T-helper 22 cell (primary cell): ENCODE data around the gene GHITM.
"Not testable (repeated sequence)": the region's sequence is repeated elsewhere in the genome, so short reads cannot be mapped to it uniquely, and the experiment has no call there.

Source experiments
- DNase-seq: peaks from one replicate; pipeline ENCODE4 v3.0.0-alpha.2; 2020; ENCODE audit warnings: low read depth

The GHITM gene

DNA sequence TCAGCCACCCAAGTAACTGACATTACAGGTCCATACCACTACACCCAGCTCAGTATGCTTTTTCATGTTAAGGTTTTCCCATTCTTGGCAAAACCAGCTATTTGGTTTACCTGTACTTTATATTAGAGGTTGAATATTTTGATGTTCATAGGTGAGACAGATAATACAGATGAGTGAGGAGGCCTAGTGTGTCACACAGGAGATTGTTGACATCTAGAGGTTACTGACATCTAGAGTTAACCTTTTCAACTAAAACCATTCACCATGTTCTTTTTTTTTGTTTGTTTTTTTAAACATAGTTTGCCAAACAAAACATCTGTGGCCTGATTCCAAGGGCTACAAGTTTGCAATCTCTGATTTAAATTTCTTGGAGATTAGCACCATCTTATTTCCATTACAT is 8.0 kb downstream of the GHITM start:
- no peak for DNase-seq

DNA sequence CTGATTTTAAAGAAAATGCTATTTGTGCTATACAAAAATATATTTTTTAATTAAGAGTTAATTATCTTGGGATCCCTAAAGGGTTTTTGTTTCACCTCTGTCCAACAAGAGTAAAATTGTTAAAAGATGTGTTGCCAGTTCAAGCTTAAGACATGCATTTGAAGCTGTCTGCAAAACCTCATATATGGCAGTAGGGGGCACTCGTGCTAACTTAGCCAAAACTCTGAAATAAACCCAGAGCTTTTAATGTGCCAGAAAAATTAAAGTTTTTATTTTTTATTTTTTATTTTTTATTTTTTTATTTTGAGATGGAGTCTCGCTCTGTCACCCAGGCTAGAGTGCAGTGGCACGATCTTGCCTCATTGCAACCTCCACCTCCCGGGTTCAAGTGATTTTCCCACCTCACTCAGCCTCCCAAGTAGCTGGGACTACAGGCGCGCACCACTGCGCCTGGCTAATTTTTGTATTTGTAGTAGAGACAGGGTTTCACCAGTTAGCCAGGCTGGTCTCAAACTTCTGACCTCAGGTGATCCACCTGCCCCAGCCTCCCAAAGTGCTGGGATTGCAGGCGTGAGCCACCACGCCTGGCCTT is 8.8 kb downstream of the GHITM start:
- not testable (repeated sequence) for DNase-seq

DNA sequence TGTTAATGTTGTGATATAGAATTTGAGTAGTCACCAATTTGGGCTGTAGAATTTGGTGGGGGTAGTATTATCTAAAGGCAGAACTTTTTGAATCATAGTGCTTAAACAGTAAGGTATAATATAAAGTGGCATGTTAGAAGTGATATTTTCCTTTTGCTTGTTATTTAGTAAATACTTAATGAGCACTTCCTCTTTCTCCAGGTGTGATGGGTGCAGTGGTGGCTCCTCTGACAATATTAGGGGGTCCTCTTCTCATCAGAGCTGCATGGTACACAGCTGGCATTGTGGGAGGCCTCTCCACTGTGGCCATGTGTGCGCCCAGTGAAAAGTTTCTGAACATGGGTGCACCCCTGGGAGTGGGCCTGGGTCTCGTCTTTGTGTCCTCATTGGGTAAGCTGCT is 10.5 kb downstream of the GHITM start:
- DNase-seq = no peak

DNA sequence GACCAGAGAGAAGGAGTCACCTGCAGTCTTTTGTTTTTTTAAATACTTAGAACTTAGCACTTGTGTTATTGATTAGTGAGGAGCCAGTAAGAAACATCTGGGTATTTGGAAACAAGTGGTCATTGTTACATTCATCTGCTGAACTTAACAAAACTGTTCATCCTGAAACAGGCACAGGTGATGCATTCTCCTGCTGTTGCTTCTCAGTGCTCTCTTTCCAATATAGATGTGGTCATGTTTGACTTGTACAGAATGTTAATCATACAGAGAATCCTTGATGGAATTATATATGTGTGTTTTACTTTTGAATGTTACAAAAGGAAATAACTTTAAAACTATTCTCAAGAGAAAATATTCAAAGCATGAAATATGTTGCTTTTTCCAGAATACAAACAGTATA is 13.5 kb downstream of the GHITM start:
- no peak for DNase-seq

DNA sequence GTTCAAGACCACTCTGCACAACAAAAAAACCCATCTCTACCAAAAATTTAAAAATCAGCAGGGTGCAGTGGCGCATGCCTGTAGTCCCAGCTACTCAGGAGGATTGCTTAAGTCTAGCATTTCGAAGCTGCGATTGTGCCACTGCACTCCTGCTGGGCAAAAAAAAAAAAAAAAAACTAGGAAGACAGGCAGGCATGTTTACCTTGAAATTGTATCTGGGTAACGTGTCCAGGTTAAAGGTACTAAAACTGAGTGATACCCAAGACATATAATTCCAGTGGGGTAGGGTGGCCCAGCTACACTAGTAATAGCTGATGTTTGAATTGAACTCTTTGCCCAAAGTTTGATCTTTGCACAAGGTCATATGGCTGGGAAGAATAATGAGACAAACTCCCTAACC is 16.2 kb downstream of the GHITM start:
- DNase-seq = no peak

DNA sequence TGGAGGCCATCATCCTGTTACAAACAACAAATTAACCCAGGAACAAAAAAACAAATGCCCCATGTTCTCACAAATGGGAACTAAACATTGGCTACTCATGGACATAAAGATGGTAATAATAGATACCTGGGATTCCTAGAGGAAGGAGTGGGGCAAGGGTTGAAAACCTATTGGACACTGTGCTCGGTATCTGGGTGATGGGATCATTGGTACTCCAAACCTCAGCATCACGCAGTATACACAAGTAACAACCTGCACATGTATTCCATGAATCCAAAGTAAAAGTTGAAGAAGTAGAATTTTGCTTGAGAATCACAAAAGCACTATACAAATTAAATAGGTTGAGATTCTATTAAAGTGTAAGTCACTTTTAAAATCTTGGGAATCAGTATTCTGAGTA is 16.7 kb downstream of the GHITM start:
- DNase-seq = no peak

DNA sequence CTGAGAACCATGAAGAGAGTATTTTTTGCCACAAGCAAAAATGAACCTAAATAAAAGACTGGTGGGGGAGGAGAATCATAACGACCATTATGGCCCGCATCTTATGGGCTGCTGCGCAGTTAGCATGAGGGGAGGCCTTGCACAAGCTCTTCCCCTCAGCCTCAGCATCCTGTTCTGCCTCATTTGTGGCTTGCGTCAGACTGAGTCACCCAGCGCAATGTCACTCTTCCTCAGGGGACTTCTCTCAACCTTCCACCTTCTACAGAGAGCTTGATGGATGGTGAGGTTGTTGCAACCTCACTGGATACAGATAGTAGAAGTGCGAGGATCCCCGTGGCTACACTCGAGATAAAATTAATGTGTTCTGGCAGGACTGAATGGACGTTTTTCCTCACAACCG is 17.5 kb downstream of the GHITM start:
- DNase-seq = no peak

DNA sequence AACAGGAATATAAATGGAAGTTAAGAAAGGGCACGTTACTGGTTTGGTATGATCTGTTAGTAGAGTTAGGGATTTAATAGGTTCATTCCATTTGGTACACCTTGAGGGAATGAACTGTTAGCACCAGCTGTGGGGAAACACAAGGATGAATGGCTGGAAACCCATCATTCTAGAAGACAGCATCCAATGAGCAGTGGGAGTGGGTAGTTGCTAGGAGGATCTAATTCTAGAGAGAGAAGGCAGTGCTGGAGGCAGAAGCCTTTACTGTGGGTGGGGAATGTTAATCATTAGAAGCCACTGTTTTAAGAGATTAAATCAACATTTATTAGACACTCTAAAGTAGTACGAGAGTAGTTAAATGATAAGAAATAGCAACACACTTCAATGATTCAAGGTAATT is 18.8 kb downstream of the GHITM start:
- no peak for DNase-seq

DNA sequence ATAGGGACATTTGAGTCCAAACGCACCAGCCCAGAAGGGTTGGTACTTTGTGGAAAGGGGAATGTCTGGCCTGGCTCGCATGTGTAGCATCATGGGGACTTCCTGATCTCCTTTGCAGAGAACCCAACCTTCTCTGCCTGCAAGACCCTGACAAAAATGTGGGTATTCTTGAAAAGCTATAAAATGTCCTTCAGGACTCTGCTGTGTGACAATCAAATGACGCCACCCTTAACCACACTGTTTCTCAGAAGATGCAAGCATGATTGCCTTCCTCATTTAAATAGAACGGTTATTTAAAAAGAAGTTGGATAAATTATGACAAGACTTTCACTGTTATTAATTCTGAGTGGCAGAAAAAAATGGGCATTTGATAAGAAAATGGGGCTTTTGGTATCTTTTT is 19.2 kb downstream of the GHITM start:
- no peak for DNase-seq

DNA sequence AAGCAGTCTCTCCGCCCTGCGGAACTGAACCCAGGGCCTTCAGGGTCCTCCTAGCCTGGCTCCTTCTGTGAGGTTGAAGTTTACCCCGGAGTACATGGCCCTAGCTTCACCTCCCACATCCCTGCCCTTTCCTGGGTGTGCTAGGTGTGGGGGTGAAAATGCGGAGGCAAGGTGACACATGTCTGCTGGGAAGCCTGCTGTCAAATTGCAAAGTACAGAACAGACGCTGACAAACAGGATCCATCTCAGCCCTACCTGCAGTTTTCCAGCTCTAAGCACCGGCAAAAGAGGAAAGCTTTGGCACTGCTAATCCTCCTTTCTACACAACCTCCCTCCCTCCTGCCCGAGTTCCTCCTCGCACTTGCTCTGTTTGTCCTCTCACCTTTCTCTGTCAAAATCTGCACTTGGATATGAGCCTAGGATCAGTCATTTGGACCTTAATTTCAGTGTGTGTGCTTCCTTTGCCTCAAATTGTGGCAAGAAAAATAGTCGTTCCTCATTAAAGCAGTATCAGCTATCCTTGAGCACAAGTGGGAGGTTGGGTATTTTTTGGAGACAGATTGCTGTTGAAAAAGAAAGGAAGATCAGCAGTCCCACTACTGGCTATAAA is 19.9 kb downstream of the GHITM start:
- no peak for DNase-seq

DNA sequence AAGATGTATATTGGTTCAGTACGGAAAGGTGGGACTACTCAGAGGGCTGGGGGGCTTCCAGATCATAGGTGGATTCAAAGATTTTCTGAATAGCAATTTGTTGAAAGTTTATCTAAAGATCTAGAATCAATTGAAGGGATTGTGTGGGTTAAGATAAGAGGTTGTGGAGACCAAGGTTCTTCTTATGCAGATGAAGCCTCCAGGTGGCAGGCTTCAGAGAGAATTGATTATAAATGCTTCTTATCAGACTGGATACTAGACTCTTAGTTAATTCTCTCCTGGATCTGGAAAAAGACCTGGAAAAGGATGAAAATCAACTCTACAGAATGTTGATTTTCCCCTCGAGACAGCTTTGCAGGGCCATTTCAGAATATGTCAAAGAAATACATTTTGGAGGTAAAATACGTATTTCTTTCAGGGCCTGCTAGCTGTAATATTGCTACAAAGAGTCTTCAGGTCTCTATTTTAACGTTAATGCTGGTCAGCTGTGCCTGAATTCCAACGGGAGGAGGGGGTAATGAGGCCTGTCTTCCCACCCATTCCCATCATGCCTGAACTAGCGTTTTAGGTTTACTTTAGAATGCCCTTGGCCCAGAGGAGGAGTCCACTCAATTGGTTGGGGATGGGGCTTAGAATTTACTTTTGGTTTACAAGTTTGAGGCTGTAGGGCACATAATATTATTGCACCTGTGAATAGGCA is 21.5 kb downstream of the GHITM start:
- no peak for DNase-seq

DNA sequence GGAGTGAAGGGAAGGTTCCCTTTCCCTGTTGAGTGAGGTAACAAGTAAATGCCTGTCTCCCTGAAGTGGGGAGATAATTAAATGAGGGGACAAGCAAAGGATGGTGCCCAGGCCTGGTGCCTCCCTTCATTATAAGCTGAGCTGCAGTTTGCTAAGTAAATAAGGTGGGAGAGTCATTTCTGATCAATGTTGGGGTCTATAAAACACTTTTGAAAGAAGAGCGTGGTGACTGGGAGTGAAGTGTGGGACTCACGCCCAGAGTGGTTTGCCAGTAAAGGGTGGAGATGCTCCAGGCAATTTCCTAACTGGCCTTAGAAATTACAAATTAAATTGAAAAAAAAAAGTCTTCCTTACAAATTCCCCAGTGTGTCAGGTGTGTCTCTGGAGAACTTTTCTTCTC is 24.7 kb downstream of the GHITM start:
- no peak for DNase-seq

DNA sequence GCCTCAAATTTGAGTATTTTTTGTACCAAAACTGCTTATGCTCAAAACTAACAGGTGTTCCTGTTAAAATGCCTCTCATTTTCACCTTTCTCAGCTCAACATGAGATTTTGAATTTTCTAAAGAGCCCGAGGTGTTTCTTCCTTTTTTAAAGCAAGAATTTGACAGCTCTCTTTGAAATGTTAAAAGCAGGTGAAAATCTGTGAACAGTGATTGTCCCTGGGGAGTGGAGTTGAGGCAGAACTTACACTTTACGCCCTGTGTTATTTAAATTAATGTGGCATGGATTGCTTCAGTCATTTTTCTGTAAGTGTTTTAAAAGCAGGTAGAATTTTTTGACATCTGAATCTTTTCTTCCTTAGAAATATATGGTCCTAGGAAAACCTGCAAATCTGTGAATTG is 25.1 kb downstream of the GHITM start:
- DNase-seq = no peak

DNA sequence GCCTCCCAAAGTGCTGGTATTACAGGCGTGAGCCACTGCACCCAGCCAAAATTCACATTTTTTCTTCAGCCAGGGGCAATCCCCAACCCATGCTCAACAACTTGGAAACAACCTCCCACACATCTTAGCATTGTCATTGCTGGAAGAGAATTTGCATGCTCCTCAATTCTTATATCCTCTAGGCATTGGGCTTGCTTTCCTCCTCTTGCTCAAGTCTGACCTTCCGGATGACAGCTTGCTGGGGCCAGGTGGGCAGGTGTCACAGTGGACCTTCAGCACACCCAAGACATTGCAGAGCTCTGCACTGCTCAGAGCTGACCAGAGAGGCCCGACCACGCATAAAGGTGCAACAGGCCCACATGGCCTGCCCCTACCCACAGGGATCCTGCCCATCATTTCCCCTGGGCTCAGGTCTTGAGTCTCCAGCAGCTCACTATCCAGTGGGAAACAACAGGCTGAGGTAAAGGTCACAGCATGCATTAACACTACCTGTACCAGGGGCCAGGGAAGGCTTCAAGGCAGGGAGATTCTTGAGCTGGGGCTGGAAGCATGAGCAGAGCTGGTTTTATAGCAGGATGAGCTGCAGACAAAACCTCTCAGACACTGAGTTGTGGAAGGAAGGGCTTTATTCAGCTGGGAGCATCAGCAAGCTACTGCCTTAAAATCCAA is 27.4 kb downstream of the GHITM start:
- no peak for DNase-seq

DNA sequence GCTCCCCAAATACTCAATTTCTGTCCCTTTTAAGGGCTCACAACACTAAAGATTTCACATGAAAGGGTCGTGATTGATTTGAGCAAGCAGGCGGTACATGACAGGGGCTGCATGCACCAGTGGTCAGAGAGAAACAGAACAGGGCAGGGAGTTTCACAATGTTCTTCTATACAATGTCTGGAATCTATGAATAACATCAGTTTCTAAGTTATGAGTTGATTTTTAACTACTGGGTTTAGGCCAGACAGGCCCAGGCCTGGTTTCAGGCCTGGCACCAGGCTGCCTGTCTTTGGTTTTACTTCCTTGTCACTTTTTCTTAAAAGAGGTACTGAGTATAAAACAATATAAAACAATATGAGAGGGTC is 28.0 kb downstream of the GHITM start:
- DNase-seq = not testable (repeated sequence)

DNA sequence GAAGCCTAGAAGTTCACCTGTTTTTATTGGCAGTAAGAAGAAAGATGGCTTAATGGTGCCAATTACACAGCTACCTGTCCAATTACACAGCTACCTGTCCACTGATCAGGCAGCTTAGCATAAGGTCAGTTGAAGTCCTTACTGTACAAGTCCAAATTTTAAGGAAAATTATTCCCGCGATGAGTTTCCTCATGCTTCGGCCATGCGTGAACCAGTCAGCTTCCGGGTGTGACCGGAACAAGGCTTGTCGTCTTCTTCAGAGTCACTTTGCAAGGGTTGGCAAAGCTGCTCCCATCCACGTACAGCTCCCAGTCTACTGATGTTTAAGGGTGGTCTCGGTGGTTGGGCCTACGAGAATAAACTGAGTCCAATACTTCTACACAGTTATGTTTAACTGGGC is 29.1 kb downstream of the GHITM start:
- not testable (repeated sequence) for DNase-seq

DNA sequence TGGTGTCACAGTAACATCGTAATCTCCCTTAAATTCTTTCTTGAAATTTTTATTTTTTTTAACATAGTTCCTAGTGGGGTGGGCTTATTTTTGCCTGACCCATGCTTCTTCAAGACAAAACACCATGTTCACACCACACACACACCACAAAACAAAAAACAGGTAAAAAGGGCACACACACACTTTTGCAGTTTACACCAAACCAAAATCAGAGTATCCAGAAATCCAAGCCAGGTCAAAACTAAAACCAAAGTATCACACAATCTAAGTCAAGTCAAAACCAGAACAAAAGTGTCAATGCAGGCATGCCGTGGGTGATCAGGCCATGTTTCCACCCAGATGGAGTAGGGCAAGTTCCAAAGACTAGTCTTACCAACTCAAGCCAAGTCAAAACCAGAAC is 31.9 kb downstream of the GHITM start:
- not testable (repeated sequence) for DNase-seq

DNA sequence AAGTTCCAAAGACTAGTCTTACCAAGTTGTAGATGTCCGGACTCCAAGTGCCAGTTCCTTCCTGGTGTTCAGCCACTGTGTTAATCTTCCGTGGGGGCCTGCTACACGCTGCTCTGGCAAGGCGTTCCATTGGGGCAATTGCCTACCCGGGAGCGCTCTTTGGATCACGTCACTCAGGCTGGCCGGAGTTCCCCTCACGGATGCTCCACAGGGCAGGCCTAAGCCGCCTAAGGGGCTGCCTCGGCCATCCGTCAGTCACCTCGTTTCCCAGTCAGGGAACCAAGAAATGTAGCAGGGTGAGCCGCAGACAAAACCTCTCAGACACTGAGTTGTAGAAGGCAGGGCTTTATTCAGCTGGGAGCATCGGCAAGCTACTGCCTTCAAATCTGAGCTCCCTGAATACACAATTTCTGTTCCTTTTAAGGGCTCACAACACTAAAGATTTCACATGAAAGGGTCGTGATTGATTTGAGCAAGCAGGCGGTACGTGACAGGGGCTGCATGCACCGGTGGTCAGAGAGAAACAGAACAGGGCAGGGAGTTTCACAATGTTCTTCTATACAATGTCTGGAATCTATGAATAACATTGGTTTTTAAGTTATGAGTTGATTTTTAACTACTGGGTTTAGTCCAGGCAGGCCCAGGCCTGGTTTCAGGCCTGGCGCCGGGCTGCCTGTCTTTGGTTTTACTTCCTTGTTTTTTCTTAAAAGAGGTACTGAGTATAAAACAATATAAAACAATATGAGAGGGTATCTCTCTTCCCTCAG is 32.6 kb downstream of the GHITM start:
- not testable (repeated sequence) for DNase-seq

DNA sequence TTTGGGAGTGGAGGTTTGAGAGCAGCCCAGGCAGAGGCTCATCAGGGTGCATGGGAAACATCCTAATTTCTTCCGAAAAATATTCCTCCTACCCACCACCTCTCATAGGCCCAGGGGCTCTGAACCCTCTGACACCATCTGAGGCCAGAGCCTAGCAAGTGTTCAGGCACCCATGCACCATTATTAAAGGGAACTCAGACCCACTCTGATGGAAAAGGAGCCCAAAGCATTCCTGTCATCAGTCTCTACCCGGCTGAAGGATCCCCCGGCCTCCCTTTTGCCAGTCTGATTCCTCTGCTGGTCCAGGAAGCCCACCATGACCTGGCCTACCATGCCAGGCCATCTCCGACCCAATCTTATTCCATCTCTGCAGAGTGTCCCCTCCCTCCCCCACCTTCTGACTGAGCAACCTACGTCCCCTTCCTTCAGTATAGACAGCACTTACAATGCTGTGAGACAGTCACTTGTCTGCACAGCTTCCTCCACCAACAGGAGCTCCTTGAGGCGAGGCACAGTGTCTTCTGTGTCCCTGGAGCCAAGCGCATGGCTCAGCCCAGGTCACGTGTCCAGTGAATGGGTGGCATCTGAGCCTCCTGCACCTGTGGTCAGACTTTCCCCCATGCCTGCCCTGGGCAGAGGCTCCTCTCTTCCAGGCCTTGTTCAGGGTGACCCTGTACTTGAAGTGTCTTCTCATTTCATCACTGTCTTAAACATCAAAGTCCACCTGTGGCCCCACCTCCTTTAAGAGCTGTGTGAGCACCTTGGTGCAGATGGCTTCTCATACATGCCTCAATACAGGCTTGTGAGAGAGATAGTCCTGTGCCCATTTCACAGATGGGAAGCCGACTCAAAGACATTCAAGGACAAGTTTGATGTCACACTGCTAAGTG is 33.4 kb downstream of the GHITM start:
- no peak for DNase-seq

DNA sequence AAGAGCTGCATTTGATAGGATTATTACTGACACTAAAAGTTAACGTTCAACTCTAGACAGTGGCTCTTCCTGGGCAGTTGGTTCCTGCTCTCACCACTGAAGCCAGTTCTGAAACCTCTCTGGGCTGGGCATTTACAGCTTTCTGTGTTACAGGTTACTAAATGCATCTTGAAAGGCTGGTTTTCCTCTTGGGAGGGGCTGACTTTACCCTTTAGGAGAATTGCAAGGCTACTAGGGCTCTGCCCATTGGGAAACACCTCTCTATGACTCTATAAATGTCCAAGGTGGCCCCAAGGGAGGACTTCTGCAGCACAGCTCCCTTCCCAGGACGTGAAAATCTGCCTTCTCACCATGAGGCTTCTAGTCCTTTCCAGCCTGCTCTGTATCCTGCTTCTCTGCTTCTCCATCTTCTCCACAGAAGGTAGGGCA is 34.2 kb downstream of the GHITM start, which contains the start of gene GPR15LG:
Gene GPR15LG (plus strand): TSS at position 301 of the 429 bp plus-strand sequence. CDS start 51 bp downstream, at position 352.
- no peak for DNase-seq

DNA sequence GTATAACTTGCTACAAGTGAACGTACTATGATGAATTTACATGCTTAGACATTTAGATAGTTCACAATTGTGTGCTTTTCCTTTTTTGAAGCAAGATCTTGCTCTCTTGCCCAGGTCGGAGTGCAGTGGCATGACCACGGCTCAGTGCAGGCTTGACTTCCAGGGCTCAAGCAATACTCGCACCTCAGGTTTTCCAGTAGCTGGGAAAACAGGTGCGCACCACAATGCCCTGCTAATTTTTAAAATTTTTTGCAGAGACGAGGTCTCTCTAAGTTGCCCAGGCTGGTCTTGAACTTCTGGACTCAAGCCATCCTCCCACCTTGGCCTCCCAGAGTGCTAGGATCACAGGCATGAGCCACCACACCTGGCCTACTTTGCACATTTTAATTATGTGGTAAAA is 36.1 kb downstream of the GHITM start:
- no peak for DNase-seq
